Testis (tissue), 3 donors: ENCODE measurements around the gene BST2. TPM values are rescaled to one million over a fixed set of nuclear protein-coding genes. Genes with fewer than 3 reads are reported as not detected.

Experiments used
- DNase-seq: peaks from one replicate; pipeline ENCODE4 v3.0.0-alpha.2; 2019
- H3K27ac ChIP-seq, 2 donors: fragments of 200-600 bp; sonication (generic); one replicate each; pipeline ENCODE4 v1.5.1; 2019
- H3K27me3 ChIP-seq: fragments of 200-600 bp; sonication (generic); one replicate; pipeline ENCODE4 v1.5.1; 2019
- H3K36me3 ChIP-seq: fragments of 200-600 bp; sonication (generic); one replicate; pipeline ENCODE4 v1.5.1; 2017; ENCODE audit warnings: low read depth; ENCODE audit errors: missing control alignments
- H3K4me1 ChIP-seq: fragments of 200-600 bp; sonication (generic); one replicate; pipeline ENCODE4 v1.5.1; 2019
- H3K4me3 ChIP-seq, 2 donors: fragments of 200-600 bp; sonication (generic); one replicate each; pipeline ENCODE4 v1.5.1; 2017 to 2019
- H3K9me3 ChIP-seq: fragments of 200-600 bp; sonication (generic); one replicate; pipeline ENCODE4 v1.5.1; 2017
- POLR2A ChIP-seq: fragments of 450-650 bp; IDR thresholded peaks from one replicate; pipeline ENCODE4 v1.6.1; 2017; ENCODE audit warnings: antibody characterized with exemption, mild to moderate bottlenecking, moderate library complexity
- WGBS, 2 donors: methylation state at CpG; one replicate each; pipeline ENCODE4 v1.1.5; 2018; 5-methylcytosine and 5-hydroxymethylcytosine counted together
- intact Hi-C: fragments of 100-400 bp; cut with DNase I; formaldehyde crosslinking; loops from one replicate; pipeline ENCODE4 v1.15.1; 2023; ENCODE audit warnings: low total_unique reads
- polyA plus RNA-seq: library from polyadenylated mRNA; stranded (reverse); fragments of 350-450 nt; fragmentation: Illumina TruSeq; extraction: RNeasy Lipid Tissue Mini Kit (QIAGEN cat#74804); gene quantifications from one replicate; pipeline ENCODE4 v1.2.3, GENCODE V29; 2014; ENCODE audit warnings: low read depth, low replicate concordance; ENCODE audit not compliant: insufficient read depth
- total RNA-seq, 2 donors: library from RNA; depleted of rRNA; stranded (reverse); fragments of >200 nt; gene quantifications; one replicate each; pipeline ENCODE4 v1.2.3, GENCODE V29; 2016
- TF ChIP-seq, protein P1 (sequence below), 3 experiments: fragments of 450-650 bp in 2 of 3; fragments of 200-600 bp in 1 of 3; sonication (generic) in 1 of 3; IDR thresholded peaks; one replicate each; pipeline ENCODE4 v1.5.1; 2016 to 2019; ENCODE audit warnings: antibody characterized with exemption in 3 of 3, mild to moderate bottlenecking in 2 of 3, moderate library complexity in 1 of 3

Gene BST2
- total and polyA plus RNA-seq, 3 donors from 2014 or later = 37.4 to 71.4 (median 64.4) TPM

DNA sequence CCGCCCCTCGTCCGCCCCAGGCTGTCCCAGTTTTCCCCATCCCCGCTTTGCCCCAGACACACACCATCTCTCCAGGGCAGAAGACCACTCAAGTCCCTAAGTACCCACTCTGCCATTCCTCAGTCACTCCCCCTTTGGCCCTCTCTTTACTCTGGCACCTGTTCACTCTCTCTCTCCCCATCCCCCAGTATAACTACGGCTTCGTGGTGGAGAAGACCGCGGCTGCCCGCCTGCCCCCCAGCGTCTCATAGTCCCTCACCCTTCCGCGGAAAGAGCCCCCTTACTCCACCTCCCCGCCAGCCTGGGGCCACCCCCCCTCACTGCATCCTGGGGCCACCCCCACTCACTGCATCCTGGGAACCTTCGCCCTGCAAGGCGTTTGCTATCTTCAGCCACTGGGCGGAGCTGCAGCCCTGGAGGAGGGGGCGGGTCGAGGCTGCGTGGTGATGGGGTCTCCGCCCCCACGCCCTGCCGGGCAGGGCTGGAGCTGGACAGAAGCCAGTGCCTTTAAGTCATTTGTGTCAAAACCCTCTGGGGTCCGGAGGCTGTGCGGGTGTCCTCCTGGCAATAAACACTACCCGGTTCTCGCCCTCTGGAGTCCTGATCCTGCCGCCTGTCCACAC, 19.4 kb upstream of the BST2 start:
- no peak for TF ChIP-seq POLR2A
- TF ChIP-seq, protein P1, sequence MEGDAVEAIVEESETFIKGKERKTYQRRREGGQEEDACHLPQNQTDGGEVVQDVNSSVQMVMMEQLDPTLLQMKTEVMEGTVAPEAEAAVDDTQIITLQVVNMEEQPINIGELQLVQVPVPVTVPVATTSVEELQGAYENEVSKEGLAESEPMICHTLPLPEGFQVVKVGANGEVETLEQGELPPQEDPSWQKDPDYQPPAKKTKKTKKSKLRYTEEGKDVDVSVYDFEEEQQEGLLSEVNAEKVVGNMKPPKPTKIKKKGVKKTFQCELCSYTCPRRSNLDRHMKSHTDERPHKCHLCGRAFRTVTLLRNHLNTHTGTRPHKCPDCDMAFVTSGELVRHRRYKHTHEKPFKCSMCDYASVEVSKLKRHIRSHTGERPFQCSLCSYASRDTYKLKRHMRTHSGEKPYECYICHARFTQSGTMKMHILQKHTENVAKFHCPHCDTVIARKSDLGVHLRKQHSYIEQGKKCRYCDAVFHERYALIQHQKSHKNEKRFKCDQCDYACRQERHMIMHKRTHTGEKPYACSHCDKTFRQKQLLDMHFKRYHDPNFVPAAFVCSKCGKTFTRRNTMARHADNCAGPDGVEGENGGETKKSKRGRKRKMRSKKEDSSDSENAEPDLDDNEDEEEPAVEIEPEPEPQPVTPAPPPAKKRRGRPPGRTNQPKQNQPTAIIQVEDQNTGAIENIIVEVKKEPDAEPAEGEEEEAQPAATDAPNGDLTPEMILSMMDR (IDR thresholded peaks at IDR 0.05) = peak in 2 of 3 experiments; percentile 29 to 32
- H3K9me3 ChIP-seq = no peaks in the 10 kb centered on the region
- peak overlapping the region in 1 of 2 donors; percentile 2 for H3K4me3 ChIP-seq
- H3K27me3 ChIP-seq = no peaks in the 10 kb centered on the region
- no peak overlapping the region for H3K27ac ChIP-seq
- H3K4me1 ChIP-seq = peaks cover 11% of the 10 kb centered on the region
- intact Hi-C loops = no loop called here
- 21 to 32% methylated on average over 15 to 27 of the region's 27 CpGs for WGBS, 2 donors
- DNase-seq = peak; percentile 70
- no peaks in the 10 kb centered on the region for H3K36me3 ChIP-seq

- Histone ChIP-seq H3K4me1 (peaks cover 12% of the 10 kb centered on the region), H3K27ac (no peak overlapping the region), H3K27me3 (no peaks in the 10 kb centered on the region), H3K9me3 (no peaks in the 10 kb centered on the region), H3K36me3 (no peaks in the 10 kb centered on the region), H3K4me3 (no peak overlapping the region)
- no peak for TF ChIP-seq POLR2A
- TF ChIP-seq, protein P1 (IDR thresholded peaks at IDR 0.05) = no peak
- WGBS, 2 donors = 86 to 92% methylated on average over 13 to 19 of the region's 20 CpGs
- intact Hi-C loops = no loop called here
- no peak for DNase-seq
These were observed 18.2 kb upstream of the BST2 start for GRCh38 chr19:17423429-17424208.

DNA sequence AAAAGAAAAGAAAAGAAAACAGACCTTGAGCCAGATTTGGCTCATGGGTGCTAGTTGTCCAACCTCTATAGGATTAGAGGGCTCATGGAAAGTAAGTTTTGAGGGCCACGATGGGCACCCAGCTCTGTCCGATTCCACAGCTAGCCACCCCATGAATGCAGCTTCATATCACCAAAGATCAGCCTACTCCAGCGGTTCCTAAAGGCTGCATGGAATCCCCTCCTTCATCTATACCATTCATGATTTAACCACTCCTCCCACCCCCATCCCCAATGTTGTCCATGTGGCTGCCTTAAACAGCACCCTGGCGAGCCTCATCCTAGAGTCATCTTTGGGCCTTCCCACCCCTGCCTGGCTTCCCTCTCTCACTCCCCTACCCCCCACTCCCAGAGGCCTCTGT, 16.5 kb upstream of the BST2 start:
- no peak for DNase-seq
- TF ChIP-seq POLR2A = no peak
- TF ChIP-seq, protein P1 (IDR thresholded peaks at IDR 0.05) = no peak
- H3K4me3 ChIP-seq = no peak overlapping the region
- 90 to 93% methylated on average over 4 of the region's 4 CpGs for WGBS, 2 donors
- no peaks in the 10 kb centered on the region for H3K36me3 ChIP-seq
- H3K27ac ChIP-seq = no peak overlapping the region
- peaks cover 12% of the 10 kb centered on the region for H3K4me1 ChIP-seq
- no peaks in the 10 kb centered on the region for H3K27me3 ChIP-seq
- intact Hi-C loops = no loop called here
- H3K9me3 ChIP-seq = no peaks in the 10 kb centered on the region

DNA sequence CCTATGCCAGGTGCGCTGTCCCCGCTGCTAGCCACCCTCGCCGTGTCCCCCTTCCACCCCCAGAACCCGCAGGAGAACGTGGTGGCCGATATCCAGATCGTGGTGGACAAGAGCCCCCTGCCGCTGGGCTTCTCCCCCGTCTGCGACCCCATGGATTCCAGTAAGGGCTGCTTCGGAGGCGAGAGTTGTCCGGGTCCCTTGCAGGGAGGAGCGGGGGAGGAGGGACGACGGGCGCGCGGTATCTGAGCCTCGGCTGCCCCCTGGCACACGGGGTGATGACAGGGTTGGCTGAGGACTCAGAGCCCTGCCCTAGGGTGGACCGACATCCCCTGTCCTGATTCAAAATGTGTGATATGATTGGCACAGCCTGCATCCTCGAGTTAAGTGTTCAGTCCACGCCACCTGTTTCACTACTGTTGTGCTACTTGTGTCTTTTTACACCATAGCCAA, 15.1 kb upstream of the BST2 start:
- Histone ChIP-seq H3K4me3 (peak overlapping the region; percentile 81 to 86), H3K27me3 (no peaks in the 10 kb centered on the region), H3K9me3 (no peaks in the 10 kb centered on the region), H3K36me3 (no peaks in the 10 kb centered on the region), H3K4me1 (peaks cover 12% of the 10 kb centered on the region), H3K27ac (peak overlapping the region; percentile 80 to 81)
- DNase-seq = peak; percentile 55
- intact Hi-C loops = no loop called here
- WGBS, 2 donors = 4 to 22% methylated on average over 3 to 25 of the region's 25 CpGs
- no peak for TF ChIP-seq POLR2A
- TF ChIP-seq, protein P1 (IDR thresholded peaks at IDR 0.05) = no peak
